ENCODE results near the gene KCNF1. TPM values are rescaled to one million over a fixed set of nuclear protein-coding genes. Genes with fewer than 3 reads are reported as not detected.

KCNF1 gene
- total RNA-seq, 1 donor from 2014 or later: not detected

GRCh38 chr2:10877651-10878111, 34.1 kb upstream of the KCNF1 start:
- H3K9me3 ChIP-seq: no peaks in the 10 kb centered on the region
- DNase-seq (no peak), ATAC-seq (peak in 1 of 2 donors; percentile 40)
- TF ChIP-seq, protein P1, sequence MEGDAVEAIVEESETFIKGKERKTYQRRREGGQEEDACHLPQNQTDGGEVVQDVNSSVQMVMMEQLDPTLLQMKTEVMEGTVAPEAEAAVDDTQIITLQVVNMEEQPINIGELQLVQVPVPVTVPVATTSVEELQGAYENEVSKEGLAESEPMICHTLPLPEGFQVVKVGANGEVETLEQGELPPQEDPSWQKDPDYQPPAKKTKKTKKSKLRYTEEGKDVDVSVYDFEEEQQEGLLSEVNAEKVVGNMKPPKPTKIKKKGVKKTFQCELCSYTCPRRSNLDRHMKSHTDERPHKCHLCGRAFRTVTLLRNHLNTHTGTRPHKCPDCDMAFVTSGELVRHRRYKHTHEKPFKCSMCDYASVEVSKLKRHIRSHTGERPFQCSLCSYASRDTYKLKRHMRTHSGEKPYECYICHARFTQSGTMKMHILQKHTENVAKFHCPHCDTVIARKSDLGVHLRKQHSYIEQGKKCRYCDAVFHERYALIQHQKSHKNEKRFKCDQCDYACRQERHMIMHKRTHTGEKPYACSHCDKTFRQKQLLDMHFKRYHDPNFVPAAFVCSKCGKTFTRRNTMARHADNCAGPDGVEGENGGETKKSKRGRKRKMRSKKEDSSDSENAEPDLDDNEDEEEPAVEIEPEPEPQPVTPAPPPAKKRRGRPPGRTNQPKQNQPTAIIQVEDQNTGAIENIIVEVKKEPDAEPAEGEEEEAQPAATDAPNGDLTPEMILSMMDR (IDR thresholded peaks at IDR 0.05): no peak
- H3K4me3 ChIP-seq: no peak overlapping the region
- H3K4me1 ChIP-seq: no peaks in the 10 kb centered on the region
- no peaks in the 10 kb centered on the region for H3K36me3 ChIP-seq
- no peak overlapping the region for H3K27ac ChIP-seq
- H3K27me3 ChIP-seq (ENCODE audit: low read depth): peaks cover 13% of the 10 kb centered on the region
- intact Hi-C loops (cut with DNase I): no loop called here

DNA sequence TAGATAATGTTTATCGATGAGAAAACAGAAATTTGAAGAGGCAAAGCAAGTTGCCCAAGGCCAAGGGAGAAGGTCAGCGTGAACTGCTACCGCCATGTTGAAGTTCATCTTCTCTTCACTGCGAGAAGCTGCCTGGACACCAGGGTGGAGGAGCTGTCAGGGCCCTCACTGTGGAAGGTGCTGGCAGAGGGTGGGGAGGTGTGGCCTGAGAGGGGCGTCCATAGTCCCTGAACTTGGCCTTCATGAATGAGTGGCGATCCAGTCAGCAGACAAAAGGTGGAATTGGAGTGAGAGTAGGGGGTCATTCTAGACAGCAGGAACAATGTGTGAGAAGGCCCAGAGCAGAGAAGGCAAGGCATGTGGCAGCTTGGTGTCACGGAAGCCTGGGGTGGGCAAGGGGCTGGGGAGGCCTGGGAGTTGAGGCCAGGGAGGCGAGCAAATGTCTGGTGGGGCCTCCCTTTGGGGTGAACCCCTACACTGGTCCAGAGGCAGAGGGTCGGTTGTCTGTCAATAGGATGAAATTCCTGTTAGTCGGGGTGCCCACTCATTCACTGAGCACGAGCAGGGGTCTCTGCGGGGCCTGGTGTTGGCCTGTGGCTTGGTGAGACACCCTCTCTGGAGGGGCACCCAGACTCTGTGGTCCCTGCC, 33.3 kb upstream of the KCNF1 start:
- no peak for ATAC-seq
- intact Hi-C loops (cut with DNase I): no loop called here
- H3K4me1 ChIP-seq: no peaks in the 10 kb centered on the region

GRCh38 chr2:10879159-10879558, 32.6 kb upstream of the KCNF1 start:
- no peak for DNase-seq
- Histone ChIP-seq H3K9me3 (no peaks in the 10 kb centered on the region), H3K27ac (no peak overlapping the region), H3K4me1 (no peaks in the 10 kb centered on the region), H3K4me3 (no peak overlapping the region), H3K36me3 (no peaks in the 10 kb centered on the region), H3K27me3 (ENCODE audit: low read depth) (peaks cover 13% of the 10 kb centered on the region)
- TF ChIP-seq, protein P1 (IDR thresholded peaks at IDR 0.05): no peak
- ATAC-seq: no peak
- intact Hi-C loops (cut with DNase I): no loop called here

More for the DNA sequence above, 33.3 kb upstream of the KCNF1 start:
- no peaks in the 10 kb centered on the region for H3K36me3 ChIP-seq
- H3K27ac ChIP-seq: no peak overlapping the region
- peaks cover 13% of the 10 kb centered on the region for H3K27me3 ChIP-seq (ENCODE audit: low read depth)
- no peak overlapping the region for H3K4me3 ChIP-seq
- H3K9me3 ChIP-seq: no peaks in the 10 kb centered on the region
- no peak for DNase-seq
- TF ChIP-seq, protein P1 (IDR thresholded peaks at IDR 0.05): no peak

- TF ChIP-seq, protein P1 (IDR thresholded peaks at IDR 0.05): no peak
- no peak for DNase-seq
- no peak overlapping the region for H3K4me3 ChIP-seq
- no peak overlapping the region for H3K27ac ChIP-seq
- no peaks in the 10 kb centered on the region for H3K4me1 ChIP-seq
- intact Hi-C loops (cut with DNase I): no loop called here
- no peaks in the 10 kb centered on the region for H3K9me3 ChIP-seq
- no peaks in the 10 kb centered on the region for H3K36me3 ChIP-seq
- no peak for ATAC-seq
- H3K27me3 ChIP-seq (ENCODE audit: low read depth): peaks cover 10% of the 10 kb centered on the region
Measured at GRCh38 chr2:10879624-10880585, 31.8 kb upstream of the KCNF1 start.

DNA sequence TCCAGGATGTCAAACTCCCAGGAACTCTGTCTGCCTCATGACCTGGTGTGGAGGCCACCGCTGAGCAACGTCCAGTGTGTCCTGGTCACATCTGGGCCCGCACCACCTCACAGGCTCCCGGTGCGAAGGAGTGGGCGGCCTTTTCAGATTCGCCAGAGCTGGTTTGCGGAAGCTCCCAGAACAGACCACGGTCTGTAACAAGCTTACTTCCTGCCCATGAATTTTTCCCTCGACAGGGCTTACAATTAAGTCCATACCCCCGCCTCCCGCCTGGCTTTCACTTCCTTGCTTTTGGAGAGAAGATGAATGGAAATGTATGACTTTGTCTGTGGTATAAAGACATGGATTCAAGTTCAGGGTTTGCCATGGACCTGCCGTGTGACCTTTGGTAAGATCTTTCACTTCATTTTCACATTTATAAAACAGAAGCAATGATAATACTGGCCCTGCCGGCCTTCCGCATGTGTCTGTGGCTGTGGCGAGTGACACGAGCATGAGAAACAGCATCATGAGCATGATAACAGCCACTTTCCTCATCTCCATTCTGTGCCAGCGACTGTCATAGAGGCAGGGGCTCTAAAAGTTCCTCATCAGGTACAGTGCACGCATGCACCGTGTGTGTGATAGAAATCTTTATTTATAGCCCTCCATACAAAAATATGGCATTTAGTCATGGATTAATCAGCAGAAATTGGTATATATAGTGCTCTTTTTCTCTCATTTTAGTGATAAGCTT, 31.0 kb upstream of the KCNF1 start:
- no peak overlapping the region for H3K27ac ChIP-seq

More for the DNA sequence above, 31.0 kb upstream of the KCNF1 start:
- intact Hi-C loops (cut with DNase I): no loop called here
- H3K36me3 ChIP-seq: no peaks in the 10 kb centered on the region
- H3K27me3 ChIP-seq (ENCODE audit: low read depth): peaks cover 10% of the 10 kb centered on the region
- DNase-seq (peak; percentile 57), ATAC-seq (peak in 1 of 2 donors; percentile 41)
- TF ChIP-seq, protein P1 (IDR thresholded peaks at IDR 0.05): no peak
- no peak overlapping the region for H3K4me3 ChIP-seq
- no peaks in the 10 kb centered on the region for H3K4me1 ChIP-seq
- no peaks in the 10 kb centered on the region for H3K9me3 ChIP-seq

All from lower lobe of right lung (tissue), 2 donors.